Esophagus squamous epithelium (tissue), 5 donors: ENCODE data around the gene DERL3. TPM values are rescaled to one million over a fixed set of nuclear protein-coding genes. Genes with fewer than 3 reads are reported as not detected.

Experiments used
- DNase-seq: peaks from one replicate; lab custom pipeline; 2025; lab: John Stamatoyannopoulos, UW
- H3K27ac ChIP-seq, 4 donors: fragments of 200-600 bp; sonication (generic); one replicate each; pipeline ENCODE4 v1.5.1; 2016 to 2019; ENCODE audit warnings: mild to moderate bottlenecking in 1 of 4
- H3K27me3 ChIP-seq, 4 donors: fragments of 200-600 bp; sonication (generic); 1 replicate in 3 of 4; 2 replicates in 1 of 4; pipeline versions ENCODE4 v1.5.1 to v1.6.0; 2017 to 2021; ENCODE audit warnings: antibody characterized with exemption in 1 of 4
- H3K36me3 ChIP-seq, 3 donors: fragments of 200-600 bp; sonication (generic); one replicate each; pipeline ENCODE4 v1.5.1; 2016 to 2019
- H3K4me1 ChIP-seq, 3 donors: fragments of 200-600 bp; sonication (generic); one replicate each; pipeline ENCODE4 v1.5.1; 2017 to 2019
- H3K4me3 ChIP-seq, 4 donors: fragments of 200-600 bp; sonication (generic); 1 replicate in 3 of 4; 2 replicates in 1 of 4; pipeline ENCODE4 v1.5.1; 2016 to 2019; ENCODE audit warnings: mild to moderate bottlenecking in 2 of 4, moderate library complexity in 1 of 4
- H3K9me3 ChIP-seq, 3 donors: fragments of 200-600 bp; sonication (generic); one replicate each; pipeline ENCODE4 v1.5.1; 2016 to 2019
- POLR2A ChIP-seq, 4 donors: fragments of 450-650 bp; IDR thresholded peaks; one replicate each; pipeline ENCODE4 v1.6.1; 2017; ENCODE audit warnings: antibody characterized with exemption in 4 of 4, mild to moderate bottlenecking in 4 of 4, moderate library complexity in 3 of 4
- WGBS, 2 donors: methylation state at CpG; one replicate each; pipeline ENCODE4 v1.1.5; 2018; 5-methylcytosine and 5-hydroxymethylcytosine counted together
- intact Hi-C: fragments of 100-400 bp; cut with DNase I; formaldehyde crosslinking; loops from one replicate; pipeline ENCODE4 v1.15.0; 2022
- total RNA-seq, 4 donors: library from RNA; depleted of rRNA; stranded (reverse); fragments of >200 nt; gene quantifications; one replicate each; pipeline ENCODE4 v1.1.0, GENCODE V29; 2016
- TF ChIP-seq, protein P1 (sequence below), 6 experiments: fragments of 450-650 bp in 4 of 6; fragments of 200-600 bp in 2 of 6; sonication (generic) in 2 of 6; IDR thresholded peaks; one replicate each; pipeline ENCODE4 v1.5.1; 2016 to 2019; ENCODE audit warnings: antibody characterized with exemption in 6 of 6, mild to moderate bottlenecking in 4 of 6, moderate library complexity in 4 of 6
- donor health status: DM: yes; HTN: yes; CAD: no.

Gene DERL3
- total RNA-seq, 4 donors from 2014 or later = 1.3 to 1.9 TPM; not detected in 2

DNA sequence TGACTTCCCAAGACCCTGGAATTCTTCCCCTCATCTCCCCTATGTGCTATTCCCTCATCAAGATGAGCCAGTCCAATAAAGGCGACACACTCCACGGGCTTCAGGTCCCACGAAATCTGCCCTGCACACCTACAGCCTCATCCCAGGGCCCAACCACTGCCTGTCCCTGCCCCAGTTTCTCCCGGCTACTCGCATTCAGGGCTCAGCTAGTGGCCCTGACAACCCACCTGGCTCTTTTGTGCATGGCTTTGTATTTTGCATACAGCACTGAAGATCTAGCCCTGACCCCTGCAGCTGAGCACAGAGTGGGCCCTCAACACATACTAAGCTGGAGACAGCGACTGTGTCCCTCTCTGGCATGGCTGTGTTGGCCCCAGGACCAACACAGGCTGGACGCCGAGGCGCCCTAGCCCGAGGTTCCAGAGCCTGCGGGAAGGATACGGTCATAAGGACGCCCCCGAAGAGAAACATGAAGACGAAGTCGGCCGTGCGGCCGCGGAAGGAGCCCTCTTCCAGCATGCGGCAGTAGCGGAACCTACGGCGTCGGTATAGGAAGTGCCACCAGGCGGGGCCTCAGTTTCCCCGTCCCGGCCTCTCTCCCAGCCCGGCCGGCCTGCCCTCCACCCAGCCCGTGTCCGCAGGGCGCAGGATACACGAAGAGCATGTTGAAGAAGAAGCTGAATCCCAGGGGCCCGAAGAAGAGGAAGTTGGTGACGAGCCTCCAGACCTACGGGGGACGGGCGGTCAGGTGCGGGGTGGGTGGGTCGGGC, 710 bp downstream of the DERL3 start:
- intact Hi-C loops = no loop called here
- Histone ChIP-seq H3K36me3 (peaks cover 11 to 36% (median 18%) of the 10 kb centered on the region in 3 donors), H3K9me3 (no peaks in the 10 kb centered on the region), H3K4me3 (peak overlapping the region; percentile 15 to 65 (median 38)), H3K4me1 (peaks cover 11 to 40% (median 17%) of the 10 kb centered on the region in 3 donors), H3K27ac (peak overlapping the region in 1 of 4 donors; percentile 12), H3K27me3 (no peaks in the 10 kb centered on the region)
- TF ChIP-seq, protein P1, sequence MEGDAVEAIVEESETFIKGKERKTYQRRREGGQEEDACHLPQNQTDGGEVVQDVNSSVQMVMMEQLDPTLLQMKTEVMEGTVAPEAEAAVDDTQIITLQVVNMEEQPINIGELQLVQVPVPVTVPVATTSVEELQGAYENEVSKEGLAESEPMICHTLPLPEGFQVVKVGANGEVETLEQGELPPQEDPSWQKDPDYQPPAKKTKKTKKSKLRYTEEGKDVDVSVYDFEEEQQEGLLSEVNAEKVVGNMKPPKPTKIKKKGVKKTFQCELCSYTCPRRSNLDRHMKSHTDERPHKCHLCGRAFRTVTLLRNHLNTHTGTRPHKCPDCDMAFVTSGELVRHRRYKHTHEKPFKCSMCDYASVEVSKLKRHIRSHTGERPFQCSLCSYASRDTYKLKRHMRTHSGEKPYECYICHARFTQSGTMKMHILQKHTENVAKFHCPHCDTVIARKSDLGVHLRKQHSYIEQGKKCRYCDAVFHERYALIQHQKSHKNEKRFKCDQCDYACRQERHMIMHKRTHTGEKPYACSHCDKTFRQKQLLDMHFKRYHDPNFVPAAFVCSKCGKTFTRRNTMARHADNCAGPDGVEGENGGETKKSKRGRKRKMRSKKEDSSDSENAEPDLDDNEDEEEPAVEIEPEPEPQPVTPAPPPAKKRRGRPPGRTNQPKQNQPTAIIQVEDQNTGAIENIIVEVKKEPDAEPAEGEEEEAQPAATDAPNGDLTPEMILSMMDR (IDR thresholded peaks at IDR 0.05) = no peak
- DNase-seq = no peak
- 59 to 82% methylated on average over 10 to 19 of the region's 41 CpGs for WGBS, 2 donors

DNA sequence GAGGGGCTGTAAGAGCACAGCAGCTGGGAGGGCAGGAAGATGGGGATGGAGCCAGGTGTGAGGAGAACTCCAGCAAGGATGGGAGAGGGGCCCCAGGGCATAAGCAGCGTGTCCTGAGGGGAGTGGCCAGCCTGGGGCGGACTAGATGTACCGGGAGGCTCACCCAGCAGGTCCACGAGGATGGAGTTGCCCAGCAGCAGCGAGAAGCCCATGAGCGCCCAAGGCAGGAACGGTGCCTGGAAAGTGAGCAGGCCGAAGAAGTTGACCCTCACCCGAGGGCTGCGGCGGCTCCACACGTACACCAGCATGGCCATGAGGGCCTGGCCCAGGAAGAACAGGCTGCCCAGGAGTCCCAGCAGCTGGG, 1.3 kb downstream of the DERL3 start:
- Histone ChIP-seq H3K36me3 (peaks cover 12 to 42% (median 18%) of the 10 kb centered on the region in 3 donors), H3K4me1 (peaks cover 11 to 40% (median 17%) of the 10 kb centered on the region in 3 donors), H3K27ac (no peak overlapping the region), H3K27me3 (no peaks in the 10 kb centered on the region), H3K4me3 (peak overlapping the region in 1 of 4 donors; percentile 65), H3K9me3 (no peaks in the 10 kb centered on the region)
- no peak for TF ChIP-seq POLR2A (IDR thresholded peaks at IDR 0.05)
- TF ChIP-seq, protein P1 (IDR thresholded peaks at IDR 0.05) = no peak
- WGBS, 2 donors = 80 to 87% methylated on average over 12 of the region's 12 CpGs
- no peak for DNase-seq
- intact Hi-C loops = no loop called here

DNA sequence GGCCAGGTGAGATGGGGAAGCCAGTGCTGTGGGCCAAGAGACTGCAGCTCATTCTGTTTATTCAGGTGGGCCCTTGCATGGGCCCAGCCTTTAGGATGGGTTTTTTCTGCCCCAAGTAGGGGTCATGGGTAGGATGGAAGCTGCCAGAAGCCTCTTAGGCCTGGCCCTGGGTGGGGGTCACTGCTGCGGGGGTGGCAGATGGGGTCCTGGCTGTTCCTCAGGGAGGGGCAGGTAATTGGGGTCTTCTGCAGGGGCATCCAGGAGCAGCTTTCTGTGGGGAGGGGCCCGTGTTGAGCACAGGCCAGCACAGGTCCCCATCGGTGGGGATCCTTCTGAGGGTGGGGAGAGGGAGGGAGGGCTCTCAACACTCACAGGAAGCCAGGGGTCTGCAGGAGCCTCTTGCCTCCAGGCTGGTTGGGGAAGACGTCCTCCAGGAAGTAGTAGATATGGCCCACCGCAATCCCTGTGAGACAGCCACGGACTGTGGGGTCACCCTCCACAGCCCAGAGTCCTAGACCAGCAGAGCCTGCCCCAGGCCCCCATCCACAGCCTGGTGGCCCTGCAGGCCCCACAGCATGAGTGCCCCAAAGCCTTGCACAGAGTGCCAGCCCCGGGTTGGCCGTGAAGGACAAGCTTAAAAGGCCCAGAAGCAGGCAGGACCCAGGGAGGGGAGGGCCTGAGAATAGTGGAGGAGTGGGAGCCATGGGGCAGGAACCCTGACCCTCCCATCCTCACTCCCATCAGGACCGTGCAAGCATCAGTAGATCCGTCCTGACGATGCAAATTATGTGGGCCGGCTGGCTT, 1.9 kb downstream of the DERL3 start:
- peaks cover 13 to 48% (median 19%) of the 10 kb centered on the region in 3 donors for H3K36me3 ChIP-seq
- peaks cover 11 to 40% (median 17%) of the 10 kb centered on the region in 3 donors for H3K4me1 ChIP-seq
- TF ChIP-seq POLR2A (IDR thresholded peaks at IDR 0.05) = no peak
- TF ChIP-seq, protein P1 (IDR thresholded peaks at IDR 0.05) = no peak
- no peaks in the 10 kb centered on the region for H3K27me3 ChIP-seq
- H3K9me3 ChIP-seq = no peaks in the 10 kb centered on the region
- no peak overlapping the region for H3K4me3 ChIP-seq
- 68 to 100% methylated on average over 1 to 5 of the region's 12 CpGs for WGBS, 2 donors
- H3K27ac ChIP-seq = no peak overlapping the region
- no peak for DNase-seq
- intact Hi-C loops = no loop called here

DNA sequence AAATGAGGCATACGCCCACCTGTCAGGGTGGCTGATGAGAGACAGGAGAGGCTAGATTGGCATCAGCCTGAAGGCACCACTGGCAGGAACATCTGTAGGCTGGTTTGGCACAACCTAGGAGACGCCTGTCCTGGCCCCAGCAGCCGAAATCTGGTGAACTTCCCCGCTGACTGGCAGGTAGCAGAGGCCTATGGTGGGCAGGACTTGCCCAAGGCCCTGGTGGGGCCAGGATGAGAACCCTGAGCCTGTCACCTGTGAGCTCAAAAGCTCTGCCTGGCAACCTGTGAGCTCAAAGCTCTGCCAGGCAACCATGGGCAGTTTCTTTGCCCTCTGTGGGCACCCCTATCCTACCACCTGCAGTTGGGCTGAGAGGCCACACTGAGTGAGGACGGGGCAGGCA, 2.5 kb downstream of the DERL3 start:
- H3K4me1 ChIP-seq = peaks cover 11 to 40% (median 17%) of the 10 kb centered on the region in 3 donors
- TF ChIP-seq, protein P1 (IDR thresholded peaks at IDR 0.05) = no peak
- TF ChIP-seq POLR2A (IDR thresholded peaks at IDR 0.05) = no peak
- no peak overlapping the region for H3K27ac ChIP-seq
- intact Hi-C loops = no loop called here
- DNase-seq = no peak
- H3K9me3 ChIP-seq = no peaks in the 10 kb centered on the region
- no peaks in the 10 kb centered on the region for H3K27me3 ChIP-seq
- 76 to 80% methylated on average over 2 to 3 of the region's 5 CpGs for WGBS, 2 donors
- H3K36me3 ChIP-seq = peaks cover 19 to 54% (median 25%) of the 10 kb centered on the region in 3 donors
- no peak overlapping the region for H3K4me3 ChIP-seq
